ENCODE data around the gene MFAP3. TPM values are rescaled to one million over a fixed set of nuclear protein-coding genes. Genes with fewer than 3 reads are reported as not detected.
"Not testable (repeated sequence)": the region's sequence is repeated elsewhere in the genome, so short reads cannot be mapped to it uniquely, and the experiment has no call there.

Gene MFAP3
- total RNA-seq, 4 donors from 2014 or later: 5.0 to 45.3 (median 35.1) TPM

- Histone ChIP-seq H3K4me3 (no peak overlapping the region), H3K27ac (no peak overlapping the region), H3K4me1 (peaks cover 0 to under 1% (median 0%) of the 10 kb centered on the region in 4 donors), H3K27me3 (no peaks in the 10 kb centered on the region), H3K9me3 (no peaks in the 10 kb centered on the region), H3K36me3 (no peaks in the 10 kb centered on the region)
- TF ChIP-seq POLR2A (IDR thresholded peaks at IDR 0.05) (no peak), CTCF (IDR thresholded peaks at IDR 0.05) (no peak), EP300 (IDR thresholded peaks at IDR 0.05; ENCODE audit: low read depth) (no peak), POLR2AphosphoS5 (IDR thresholded peaks at IDR 0.05) (no peak)
- DNase-seq: no peak
- in situ Hi-C loops (cut with MboI; ENCODE audit: low pct_ligation_motif_present in 1 of 4, low pct_unique_long_range_greater_than_20kb in 1 of 4, low sequenced_read_pairs in 3 of 4): no loop called here
- intact Hi-C loops (cut with DNase I; ENCODE audit: low total_unique reads): no loop called here
Observed at GRCh38 chr5:154063372-154063771, 24.6 kb downstream of the MFAP3 start.

- peaks cover 0 to 2% (median 0%) of the 10 kb centered on the region in 4 donors for H3K4me1 ChIP-seq
- in situ Hi-C loops (cut with MboI; ENCODE audit: low pct_ligation_motif_present in 1 of 4, low pct_unique_long_range_greater_than_20kb in 1 of 4, low sequenced_read_pairs in 3 of 4): loop anchor here in 1 of 4 donors (5.0 kb wide), 1 partner anchor 341 kb away; no protein-coding TSS in a partner anchor
- H3K9me3 ChIP-seq: no peaks in the 10 kb centered on the region
- no peak overlapping the region for H3K27ac ChIP-seq
- H3K27me3 ChIP-seq: no peaks in the 10 kb centered on the region
- intact Hi-C loops (cut with DNase I; ENCODE audit: low total_unique reads): no loop called here
- no peaks in the 10 kb centered on the region for H3K36me3 ChIP-seq
- no peak for DNase-seq
- H3K4me3 ChIP-seq: no peak overlapping the region
- TF ChIP-seq EP300 (IDR thresholded peaks at IDR 0.05; ENCODE audit: low read depth): no peak
Observed at GRCh38 chr5:154065971-154066370, 27.2 kb downstream of the MFAP3 start.

GRCh38 chr5:154069854-154070253, 31.1 kb downstream of the MFAP3 start:
- peak; percentile 54 for DNase-seq
- WGBS, 2 donors (ENCODE audit: low coverage in 1 of 2): 37 to 64% methylated on average over 2 to 5 of the region's 5 CpGs
- not testable (repeated sequence) for H3K27me3 ChIP-seq, H3K27ac ChIP-seq, H3K36me3 ChIP-seq, H3K4me3 ChIP-seq, H3K9me3 ChIP-seq
- peaks cover 0 to 10% (median 1%) of the 10 kb centered on the region in 4 donors for H3K4me1 ChIP-seq
- intact Hi-C loops (cut with DNase I; ENCODE audit: low total_unique reads) (loop anchor here (5.0 kb wide), 2 partner anchors 112 to 337 kb away; no protein-coding TSS in a partner anchor), in situ Hi-C loops (cut with MboI; ENCODE audit: low pct_ligation_motif_present in 1 of 4, low pct_unique_long_range_greater_than_20kb in 1 of 4, low sequenced_read_pairs in 3 of 4) (loop anchor here (5.0 to 10.0 kb wide), 4 partner anchors 115 to 345 kb away; no protein-coding TSS in a partner anchor)

GRCh38 chr5:154071799-154072413, 33.1 kb downstream of the MFAP3 start:
- intact Hi-C loops (cut with DNase I; ENCODE audit: low total_unique reads) (loop anchor here (5.0 kb wide), 2 partner anchors 110 to 335 kb away; no protein-coding TSS in a partner anchor), in situ Hi-C loops (cut with MboI; ENCODE audit: low pct_ligation_motif_present in 1 of 4, low pct_unique_long_range_greater_than_20kb in 1 of 4, low sequenced_read_pairs in 3 of 4) (loop anchor here in 3 of 4 donors (5.0 to 10.0 kb wide), 3 partner anchors 113 to 343 kb away; no protein-coding TSS in a partner anchor)
- Histone ChIP-seq H3K4me3 (no peak overlapping the region), H3K36me3 (no peaks in the 10 kb centered on the region), H3K4me1 (peaks cover 0 to 10% (median 1%) of the 10 kb centered on the region in 4 donors), H3K27me3 (no peaks in the 10 kb centered on the region), H3K9me3 (no peaks in the 10 kb centered on the region), H3K27ac (no peak overlapping the region)
- WGBS, 2 donors (ENCODE audit: low coverage in 1 of 2): 43 to 56% methylated on average over 2 of the region's 2 CpGs
- DNase-seq: no peak
- no peak for TF ChIP-seq POLR2A (IDR thresholded peaks at IDR 0.05)
- no peak for TF ChIP-seq POLR2AphosphoS5 (IDR thresholded peaks at IDR 0.05)
- no peak for TF ChIP-seq CTCF (IDR thresholded peaks at IDR 0.05)
- no peak for TF ChIP-seq EP300 (IDR thresholded peaks at IDR 0.05; ENCODE audit: low read depth)

- no peaks in the 10 kb centered on the region for H3K36me3 ChIP-seq
- no peaks in the 10 kb centered on the region for H3K27me3 ChIP-seq
- DNase-seq: peak; percentile 87
- intact Hi-C loops (cut with DNase I; ENCODE audit: low total_unique reads) (loop anchor here (5.0 kb wide), 2 partner anchors 110 to 335 kb away; no protein-coding TSS in a partner anchor), in situ Hi-C loops (cut with MboI; ENCODE audit: low pct_ligation_motif_present in 1 of 4, low pct_unique_long_range_greater_than_20kb in 1 of 4, low sequenced_read_pairs in 3 of 4) (loop anchor here in 3 of 4 donors (5.0 to 10.0 kb wide), 3 partner anchors 112 to 342 kb away; no protein-coding TSS in a partner anchor)
- H3K4me3 ChIP-seq: no peak overlapping the region
- WGBS, 2 donors (ENCODE audit: low coverage in 1 of 2): 30 to 95% methylated on average over 3 to 18 of the region's 18 CpGs
- no peak overlapping the region for H3K27ac ChIP-seq
- peaks cover 0 to 10% (median 1%) of the 10 kb centered on the region in 4 donors for H3K4me1 ChIP-seq
- TF ChIP-seq CTCF (IDR thresholded peaks at IDR 0.05): peak; percentile 91 to 94 (median 92)
- TF ChIP-seq POLR2A (IDR thresholded peaks at IDR 0.05): no peak
- no peak for TF ChIP-seq EP300 (IDR thresholded peaks at IDR 0.05; ENCODE audit: low read depth)
- no peaks in the 10 kb centered on the region for H3K9me3 ChIP-seq
Observed at GRCh38 chr5:154072414-154073171, 33.8 kb downstream of the MFAP3 start.

Data from transverse colon (tissue), 4 donors.